ENCODE results near the gene ATF7IP2. TPM values are rescaled to one million over a fixed set of nuclear protein-coding genes. Genes with fewer than 3 reads are reported as not detected.

ATF7IP2 gene
- total and polyA plus RNA-seq, 2 of the 13 experiments (the other 11 are each of a cell fraction or from before 2014, with no cell fraction given), result 117 to 217 TPM

- TF ChIP-seq ZBTB7A (CRISPR knock-in tag; IDR thresholded peaks at IDR 0.05) (no peak), ARID2 (CRISPR knock-in tag; IDR thresholded peaks at IDR 0.05; ENCODE audit: borderline replicate concordance) (no peak), THYN1 (CRISPR knock-in tag; IDR thresholded peaks at IDR 0.05; ENCODE audit: borderline replicate concordance, low read depth) (no peak), ZNF331 (CRISPR knock-in tag; IDR thresholded peaks at IDR 0.05) (0 out of 2 replicates have a peak, but pooled peaks have one; percentile 52), NR2F1 (CRISPR knock-in tag; IDR thresholded peaks at IDR 0.05) (no peak), ETV5 (CRISPR knock-in tag; IDR thresholded peaks at IDR 0.05; ENCODE audit: borderline replicate concordance) (no peak; the same call in 1 of the 2 replicates), NFE2L1 (CRISPR knock-in tag; IDR thresholded peaks at IDR 0.05; ENCODE audit: borderline replicate concordance) (no peak), EZH2 (conservative IDR thresholded peaks at IDR 0.05; ENCODE audit: low read depth, low read length) (no peak), ZNF577 (CRISPR knock-in tag; IDR thresholded peaks at IDR 0.05; ENCODE audit: borderline replicate concordance, low read depth) (no peak), ZNF484 (CRISPR knock-in tag; IDR thresholded peaks at IDR 0.05; ENCODE audit: borderline replicate concordance, low read depth) (no peak), SP1 (IDR thresholded peaks at IDR 0.05) (no peak), SP1 (CRISPR knock-in tag; IDR thresholded peaks at IDR 0.05) (no peak), FLYWCH1 (CRISPR knock-in tag; IDR thresholded peaks at IDR 0.05) (no peak), KIAA2018 (CRISPR knock-in tag; IDR thresholded peaks at IDR 0.05; ENCODE audit: borderline replicate concordance) (no peak), XRCC5 (optimal IDR thresholded peaks at IDR 0.05; ENCODE audit: low read length) (peak; percentile 66), ZNF772 (CRISPR knock-in tag; IDR thresholded peaks at IDR 0.05) (no peak), ZSCAN5A (CRISPR knock-in tag; IDR thresholded peaks at IDR 0.05; ENCODE audit: borderline replicate concordance) (0 out of 2 replicates have a peak, but pooled peaks have one; percentile 40), SMYD3 (CRISPR knock-in tag; IDR thresholded peaks at IDR 0.05) (no peak), IRF9 (CRISPR knock-in tag; IDR thresholded peaks at IDR 0.05; ENCODE audit: borderline replicate concordance) (no peak), DR1 (CRISPR knock-in tag; IDR thresholded peaks at IDR 0.05) (no peak), MEF2D (CRISPR knock-in tag; IDR thresholded peaks at IDR 0.05) (peak; percentile 82; the same call in 1 of the 2 replicates)
Observed at GRCh38 chr16:10509534-10510025, 123.7 kb downstream of the ATF7IP2 start (continued).
